Activated CD4-positive, alpha-beta T cell treated with anti-CD3 and anti-CD28 coated beads, Interleukin-2, Interleukin-6, amounts not matched to agents 100 ng/mL and 50 ng/mL, durations not matched to agents 16 hours and 8 hours (primary cell): ENCODE results near the gene TINAGL1.
"Not testable (repeated sequence)": the region's sequence is repeated elsewhere in the genome, so short reads cannot be mapped to it uniquely, and the experiment has no call there.

Experiments
- DNase-seq: peaks from one replicate; pipeline ENCODE4 v3.0.0-alpha.2; 2020

TINAGL1 gene

DNA sequence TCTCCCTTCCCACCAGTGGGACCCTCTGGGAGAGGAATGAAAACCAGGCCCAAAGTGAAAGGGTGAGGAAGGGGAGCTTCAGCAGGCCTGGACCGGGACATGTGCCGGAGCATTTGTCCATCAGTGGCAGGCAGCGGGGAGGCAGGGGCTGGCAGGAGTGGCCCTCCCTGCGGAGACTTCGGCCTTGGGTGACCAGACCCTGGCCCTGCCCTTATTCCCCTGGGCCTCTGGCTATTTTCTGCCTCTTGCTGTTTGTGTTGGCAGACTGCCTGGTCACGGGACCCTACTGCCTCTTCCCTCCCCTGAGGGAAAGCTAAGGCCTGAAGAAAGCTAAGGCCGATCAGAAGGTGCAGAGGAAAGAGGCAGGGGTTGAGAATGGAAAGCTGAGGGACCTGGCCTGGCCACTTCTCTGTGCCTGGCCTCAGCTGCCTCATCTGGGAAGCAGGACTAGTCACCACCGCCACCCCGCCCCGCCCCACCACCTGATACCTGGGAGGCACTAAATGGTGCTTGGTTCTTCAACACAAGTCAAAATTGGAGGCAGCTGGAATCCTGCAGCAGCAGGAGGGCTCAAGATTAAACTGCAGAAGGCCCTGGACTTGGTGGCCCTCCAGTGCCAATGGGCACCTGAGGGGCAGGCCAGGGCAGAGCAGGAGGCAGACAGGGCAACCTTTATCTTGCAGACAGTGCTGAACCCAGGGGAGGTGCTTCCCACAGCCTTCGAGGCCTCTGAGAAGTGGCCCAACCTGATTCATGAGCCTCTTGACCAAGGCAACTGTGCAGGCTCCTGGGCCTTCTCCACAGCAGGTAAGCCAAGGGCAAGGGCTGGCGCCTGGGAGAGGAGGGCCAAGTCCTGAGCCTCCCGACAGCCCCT, 7.9 kb downstream of the TINAGL1 start:
- no peak for DNase-seq

DNA sequence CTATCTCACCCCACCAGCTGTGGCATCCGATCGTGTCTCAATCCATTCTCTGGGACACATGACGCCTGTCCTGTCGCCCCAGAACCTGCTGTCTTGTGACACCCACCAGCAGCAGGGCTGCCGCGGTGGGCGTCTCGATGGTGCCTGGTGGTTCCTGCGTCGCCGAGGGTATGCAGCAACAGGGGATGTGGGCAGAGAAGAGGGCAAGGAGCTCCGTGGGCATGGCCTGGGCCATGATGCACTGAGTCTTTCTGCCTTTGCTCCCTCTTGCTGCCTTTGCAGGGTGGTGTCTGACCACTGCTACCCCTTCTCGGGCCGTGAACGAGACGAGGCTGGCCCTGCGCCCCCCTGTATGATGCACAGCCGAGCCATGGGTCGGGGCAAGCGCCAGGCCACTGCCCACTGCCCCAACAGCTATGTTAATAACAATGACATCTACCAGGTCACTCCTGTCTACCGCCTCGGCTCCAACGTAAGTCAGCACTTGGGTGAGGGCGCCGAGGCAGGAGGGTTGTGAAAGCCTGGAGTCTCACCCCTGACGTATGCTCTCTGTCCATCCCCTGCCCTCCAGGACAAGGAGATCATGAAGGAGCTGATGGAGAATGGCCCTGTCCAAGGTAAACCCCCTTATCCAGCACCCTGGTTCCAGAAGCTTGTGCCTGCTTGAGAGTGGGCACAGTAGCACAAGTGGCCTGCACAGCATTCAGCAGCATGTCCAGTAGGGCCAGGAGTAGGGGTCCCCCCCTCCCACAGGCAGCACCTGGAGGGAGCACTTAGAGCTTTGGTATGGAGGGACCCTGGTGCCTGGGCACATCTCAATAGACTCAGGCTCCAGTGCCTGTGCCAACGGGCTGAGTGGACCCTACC, 8.8 kb downstream of the TINAGL1 start:
- no peak for DNase-seq

DNA sequence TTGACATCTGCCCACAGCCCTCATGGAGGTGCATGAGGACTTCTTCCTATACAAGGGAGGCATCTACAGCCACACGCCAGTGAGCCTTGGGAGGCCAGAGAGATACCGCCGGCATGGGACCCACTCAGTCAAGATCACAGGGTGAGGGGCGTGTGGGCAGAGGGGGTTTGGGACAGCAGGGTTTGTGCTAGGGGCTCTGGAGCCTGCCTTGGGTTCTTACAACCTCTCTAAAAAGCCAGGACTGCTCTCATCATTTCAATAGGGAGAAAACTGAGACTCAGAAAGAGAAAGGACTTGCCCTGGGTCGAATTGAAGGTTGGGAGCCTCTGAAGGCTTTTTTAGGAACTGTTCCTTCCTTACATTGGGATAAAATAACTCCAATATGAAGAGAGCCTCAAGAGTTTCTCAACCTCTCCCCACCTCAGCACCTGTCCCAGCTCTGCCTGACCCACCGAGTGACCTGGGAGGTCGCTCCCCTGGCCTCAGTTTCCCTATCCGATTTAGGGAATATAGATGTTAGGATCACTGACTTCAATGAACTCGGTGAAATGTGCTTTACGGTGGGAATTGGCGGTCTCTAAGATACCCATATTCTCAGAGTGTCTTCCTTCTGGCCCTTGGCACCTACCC, 9.5 kb downstream of the TINAGL1 start:
- DNase-seq: no peak

DNA sequence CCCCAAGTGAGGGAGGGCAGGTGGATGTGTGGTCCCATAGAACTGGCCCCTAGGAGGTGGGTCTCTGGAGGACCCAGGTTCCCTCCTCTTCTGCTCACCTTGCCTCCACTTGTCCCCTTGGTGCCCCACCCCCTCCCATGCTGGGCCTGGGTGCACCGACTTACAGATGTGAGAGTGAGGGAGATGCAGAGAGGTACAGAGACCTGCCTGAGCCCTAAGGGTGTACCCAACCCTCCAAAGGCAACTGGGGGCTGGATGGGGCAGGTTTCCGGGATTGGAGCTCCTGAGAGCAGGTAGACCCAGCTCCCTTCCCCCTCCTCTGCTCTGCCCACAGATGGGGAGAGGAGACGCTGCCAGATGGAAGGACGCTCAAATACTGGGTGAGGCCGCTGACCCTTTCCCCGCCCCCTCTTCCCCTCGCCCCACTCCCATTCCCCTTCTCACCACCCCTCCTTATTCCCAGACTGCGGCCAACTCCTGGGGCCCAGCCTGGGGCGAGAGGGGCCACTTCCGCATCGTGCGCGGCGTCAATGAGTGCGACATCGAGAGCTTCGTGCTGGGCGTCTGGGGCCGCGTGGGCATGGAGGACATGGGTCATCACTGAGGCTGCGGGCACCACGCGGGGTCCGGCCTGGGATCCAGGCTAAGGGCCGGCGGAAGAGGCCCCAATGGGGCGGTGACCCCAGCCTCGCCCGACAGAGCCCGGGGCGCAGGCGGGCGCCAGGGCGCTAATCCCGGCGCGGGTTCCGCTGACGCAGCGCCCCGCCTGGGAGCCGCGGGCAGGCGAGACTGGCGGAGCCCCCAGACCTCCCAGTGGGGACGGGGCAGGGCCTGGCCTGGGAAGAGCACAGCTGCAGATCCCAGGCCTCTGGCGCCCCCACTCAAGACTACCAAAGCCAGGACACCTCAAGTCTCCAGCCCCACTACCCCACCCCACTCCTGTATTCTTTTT, 10.3 kb downstream of the TINAGL1 start:
- DNase-seq: no peak

DNA sequence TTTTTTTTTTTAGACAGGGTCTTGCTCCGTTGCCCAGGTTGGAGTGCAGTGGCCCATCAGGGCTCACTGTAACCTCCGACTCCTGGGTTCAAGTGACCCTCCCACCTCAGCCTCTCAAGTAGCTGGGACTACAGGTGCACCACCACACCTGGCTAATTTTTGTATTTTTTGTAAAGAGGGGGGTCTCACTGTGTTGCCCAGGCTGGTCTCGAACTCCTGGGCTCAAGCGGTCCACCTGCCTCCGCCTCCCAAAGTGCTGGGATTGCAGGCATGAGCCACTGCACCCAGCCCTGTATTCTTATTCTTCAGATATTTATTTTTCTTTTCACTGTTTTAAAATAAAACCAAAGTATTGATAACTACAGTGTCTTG, 11.0 kb downstream of the TINAGL1 start:
- DNase-seq: not testable (repeated sequence)

DNA sequence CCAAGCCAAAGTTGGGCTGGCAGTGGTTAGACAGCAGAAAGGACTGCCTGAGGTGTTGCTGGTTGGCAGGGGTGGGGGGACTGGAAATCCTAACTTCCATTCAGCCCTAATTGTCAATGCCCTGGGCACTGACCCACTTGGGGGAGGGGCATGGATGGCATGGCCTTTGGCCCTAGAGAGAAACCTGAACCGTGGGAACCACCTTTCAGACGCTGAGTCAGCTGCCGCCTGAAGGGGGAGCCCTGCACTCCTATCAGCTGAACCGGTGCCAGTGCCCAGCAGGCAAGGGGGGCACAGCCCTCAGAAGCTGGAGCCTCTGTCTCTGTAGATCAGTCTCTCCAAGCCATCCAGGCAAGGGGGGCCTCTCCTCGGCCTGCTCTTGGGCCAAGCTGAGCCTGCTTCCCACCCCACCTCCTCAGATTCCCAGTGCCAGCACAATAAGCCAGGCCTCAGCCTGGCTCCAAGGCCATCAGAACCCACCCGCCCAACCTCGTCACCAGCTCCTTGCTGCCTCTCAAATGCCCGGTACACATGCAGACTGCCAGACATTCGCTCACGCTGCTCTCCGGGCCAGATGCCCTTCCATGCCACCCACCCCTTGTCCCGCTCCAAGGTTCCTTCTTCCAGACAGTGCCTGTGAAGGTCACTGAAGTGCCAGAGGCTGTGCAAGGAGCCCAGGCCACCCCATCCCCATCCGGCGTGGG, 11.6 kb downstream of the TINAGL1 start:
- DNase-seq: peak; percentile 61

DNA sequence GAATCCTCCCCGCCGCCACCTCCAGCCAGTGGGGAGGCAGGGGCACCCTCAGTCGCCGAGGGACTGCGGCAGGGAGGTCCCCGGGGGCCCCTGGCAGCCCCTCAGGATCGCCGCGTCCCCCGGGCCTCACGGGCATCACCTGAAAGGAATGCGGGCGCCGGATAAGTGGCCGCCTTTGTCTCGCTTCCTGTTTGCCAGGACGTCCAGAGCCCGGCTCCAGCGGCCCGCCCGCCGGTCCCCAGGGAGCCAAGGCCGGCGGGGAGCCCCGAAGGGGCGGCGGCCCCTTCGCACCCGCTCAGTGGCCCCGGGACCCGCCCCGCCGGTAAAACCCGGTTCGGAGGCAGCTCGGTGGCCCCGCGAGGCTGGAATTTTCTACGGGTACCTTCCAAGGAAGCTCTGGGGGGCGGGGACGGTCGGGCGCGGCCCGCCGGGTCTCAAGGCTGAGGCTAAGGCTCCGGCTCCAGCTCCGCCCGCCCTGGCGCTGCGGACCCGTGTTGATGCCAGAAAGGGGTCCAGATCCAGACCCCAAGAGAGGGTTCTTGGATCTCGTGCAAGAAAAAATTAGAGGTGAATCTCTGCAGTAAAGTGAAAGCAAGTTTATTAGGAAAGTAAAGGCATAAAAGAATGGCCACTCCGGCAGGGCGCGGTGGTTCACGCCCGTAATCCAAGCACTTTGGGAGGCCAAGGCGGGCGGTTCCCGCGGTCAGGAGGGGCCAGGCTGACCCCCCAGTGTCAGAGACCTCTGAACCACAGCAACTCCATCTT, 12.6 kb downstream of the TINAGL1 start:
- no peak for DNase-seq

DNA sequence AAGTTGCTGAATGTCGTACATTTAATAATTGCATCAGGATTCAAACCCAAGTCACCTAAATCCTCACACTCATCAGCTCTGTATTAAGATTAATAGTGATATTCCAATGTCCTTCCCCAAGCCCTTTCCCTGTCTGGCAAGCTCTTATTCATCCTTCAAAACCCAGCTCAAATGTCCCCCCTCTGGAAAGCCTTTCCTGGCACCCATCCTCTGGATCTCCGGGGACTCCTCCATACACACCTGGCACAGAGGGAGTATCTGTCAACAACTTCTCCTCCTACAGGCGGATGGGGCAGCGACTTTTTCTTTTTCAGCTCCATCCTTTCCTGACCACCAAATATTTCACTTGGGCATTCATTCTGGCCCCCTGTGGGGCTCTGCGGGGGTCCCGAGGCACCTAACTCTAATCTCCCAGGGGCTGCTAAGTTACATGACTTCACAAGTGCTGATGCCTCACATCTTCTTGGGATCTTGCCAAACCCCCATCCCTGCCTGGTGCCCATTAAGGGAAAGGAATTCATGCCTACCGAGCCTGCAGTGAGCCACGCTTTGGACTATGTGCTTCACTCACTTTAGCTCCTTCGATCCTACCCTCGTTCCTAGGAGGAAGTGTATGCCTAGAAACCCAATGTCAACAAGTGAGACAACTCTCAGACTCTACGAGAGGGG, 15.2 kb downstream of the TINAGL1 start:
- DNase-seq: no peak

DNA sequence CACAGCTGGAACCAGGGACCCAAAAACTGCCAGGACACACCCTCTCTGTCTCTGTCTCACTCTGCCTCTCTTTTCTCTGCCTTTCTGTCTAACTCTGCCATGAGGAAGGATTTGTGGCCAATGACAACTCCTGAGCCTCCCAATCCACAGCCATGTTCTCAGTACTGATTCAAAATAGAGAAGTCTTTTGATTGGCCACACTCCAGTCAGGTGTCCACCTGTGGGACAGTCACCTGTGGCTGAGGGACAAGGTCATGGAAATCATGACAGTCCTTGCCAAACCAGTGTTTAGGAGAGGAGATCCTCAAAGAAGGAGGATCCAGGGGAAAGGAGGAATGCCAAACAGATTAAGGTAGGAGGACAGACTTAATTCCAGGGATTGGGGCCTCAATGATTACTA, 15.8 kb downstream of the TINAGL1 start:
- DNase-seq: no peak

DNA sequence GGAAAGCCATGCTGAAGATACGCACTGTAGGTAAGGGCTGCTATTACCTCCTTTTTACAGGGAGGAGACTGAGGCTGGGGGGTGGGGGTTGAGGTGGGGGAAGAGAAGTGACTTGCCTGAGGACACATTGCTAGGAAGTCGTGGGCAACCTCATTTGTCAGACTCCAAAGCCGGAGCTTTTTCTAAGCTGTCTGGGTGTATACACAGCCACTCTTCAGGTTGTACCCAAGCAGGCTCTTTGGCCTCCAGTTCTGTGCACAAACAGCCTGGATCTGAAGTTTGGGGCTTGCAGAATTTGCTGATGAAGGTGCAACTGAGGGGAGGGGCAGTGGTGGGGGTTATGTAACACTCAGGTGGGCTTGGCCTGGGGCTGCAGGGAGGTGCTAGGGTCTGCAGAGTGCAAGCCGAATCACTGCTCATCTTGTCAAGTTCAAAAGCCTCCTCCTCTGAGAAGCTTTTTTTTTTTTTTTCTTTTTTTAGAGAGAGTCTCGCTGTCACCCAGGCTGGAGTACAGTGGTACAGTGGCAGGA, 16.9 kb downstream of the TINAGL1 start:
- DNase-seq: no peak

DNA sequence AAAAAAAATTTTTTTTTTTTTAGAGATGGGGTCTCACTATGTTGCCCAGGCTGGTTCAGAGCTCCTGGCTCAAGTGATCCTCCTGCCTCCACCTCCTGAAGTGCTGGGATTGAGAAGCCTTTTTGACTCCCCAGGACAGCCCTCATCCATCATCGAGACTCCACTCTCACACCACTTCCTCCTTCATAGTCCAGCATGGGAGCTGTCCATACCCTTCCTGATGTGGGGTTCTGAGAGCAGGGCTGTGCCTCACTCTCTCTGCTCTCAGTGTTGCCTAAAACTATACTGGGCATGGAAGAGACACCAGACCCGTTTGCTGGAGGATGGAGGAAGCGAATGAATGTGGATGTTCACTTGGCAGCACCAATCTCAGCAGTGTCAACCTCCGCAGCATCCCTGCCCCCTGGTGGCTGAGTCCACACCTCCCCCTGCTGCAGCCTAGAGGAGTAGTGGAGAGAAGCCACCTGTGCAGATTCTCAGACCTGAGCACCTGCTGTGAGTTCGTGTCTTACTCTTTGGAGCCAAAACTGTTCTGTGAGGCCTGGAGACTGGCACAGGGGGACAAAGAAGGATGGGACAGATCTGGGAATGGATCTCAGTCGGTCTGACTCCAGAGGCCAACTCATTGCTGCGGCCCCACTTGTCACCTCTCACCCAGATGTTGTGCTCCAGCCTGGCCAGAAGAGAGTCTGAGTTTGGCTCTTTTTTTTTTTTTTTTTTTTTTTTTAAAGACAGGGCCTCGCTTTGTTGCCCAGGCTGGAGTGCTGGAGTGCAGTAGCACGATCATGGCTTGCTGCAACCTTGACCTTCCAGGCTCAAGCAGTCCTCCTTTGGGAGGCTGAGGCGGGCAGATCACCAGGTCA, 17.7 kb downstream of the TINAGL1 start:
- DNase-seq: peak; percentile 84

DNA sequence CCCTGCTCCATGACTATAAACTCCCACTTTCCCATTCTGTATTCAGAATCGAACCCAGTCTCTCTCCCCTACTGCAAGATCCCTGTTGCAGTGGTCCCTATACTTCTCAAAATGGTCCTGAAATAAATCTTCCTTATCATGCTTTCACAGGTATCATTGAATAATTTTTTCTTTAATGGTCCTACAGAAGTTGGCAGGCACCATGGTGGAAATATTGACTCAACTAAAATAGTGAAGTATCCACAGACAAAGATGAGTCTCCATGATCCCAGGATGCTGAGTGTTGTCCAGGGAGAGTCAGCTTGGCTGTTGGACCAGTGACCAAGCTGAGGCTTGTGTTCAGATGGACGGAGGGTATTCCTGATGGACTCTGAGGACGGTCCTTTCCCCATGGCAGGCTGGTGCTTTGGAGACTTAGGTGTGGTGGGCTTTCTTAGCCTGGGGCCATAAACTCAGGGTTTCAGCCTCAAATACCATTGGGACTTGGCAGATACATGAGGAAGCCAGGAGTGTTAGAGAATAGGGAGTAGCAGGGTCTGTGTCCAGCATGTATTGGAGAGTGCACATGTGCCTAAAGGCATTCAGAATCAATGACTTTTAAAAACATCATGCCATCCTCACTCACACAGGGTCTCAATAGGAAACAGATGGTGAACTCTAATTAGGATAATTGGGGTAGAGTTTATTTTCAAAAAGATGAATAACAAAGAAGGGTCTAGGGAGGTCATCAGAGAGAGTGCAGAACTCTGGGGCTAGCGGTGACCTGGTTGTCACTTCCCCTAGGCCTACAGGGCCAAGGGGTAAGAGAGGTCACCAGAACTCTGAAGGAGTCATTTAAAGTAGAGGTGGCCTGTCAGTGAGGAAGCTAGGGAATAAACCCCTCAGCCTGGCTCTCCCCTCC, 19.8 kb downstream of the TINAGL1 start:
- DNase-seq: no peak

DNA sequence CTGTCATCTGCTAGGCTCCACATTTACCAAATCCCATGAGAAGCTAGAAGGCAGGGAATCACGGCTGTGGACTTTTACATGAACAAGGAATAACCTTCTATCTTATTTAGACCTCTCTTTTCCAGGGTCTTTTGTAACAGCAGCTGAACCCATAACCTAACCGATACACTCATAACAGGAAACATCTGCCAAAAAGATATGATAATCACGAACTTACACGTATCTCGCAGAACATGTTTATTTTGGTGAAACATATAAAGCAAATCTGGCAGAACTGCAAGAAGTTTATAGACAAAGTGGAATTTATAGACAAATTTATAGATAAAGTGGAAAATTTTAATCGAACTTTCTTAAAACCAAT, 20.4 kb downstream of the TINAGL1 start:
- DNase-seq: no peak

DNA sequence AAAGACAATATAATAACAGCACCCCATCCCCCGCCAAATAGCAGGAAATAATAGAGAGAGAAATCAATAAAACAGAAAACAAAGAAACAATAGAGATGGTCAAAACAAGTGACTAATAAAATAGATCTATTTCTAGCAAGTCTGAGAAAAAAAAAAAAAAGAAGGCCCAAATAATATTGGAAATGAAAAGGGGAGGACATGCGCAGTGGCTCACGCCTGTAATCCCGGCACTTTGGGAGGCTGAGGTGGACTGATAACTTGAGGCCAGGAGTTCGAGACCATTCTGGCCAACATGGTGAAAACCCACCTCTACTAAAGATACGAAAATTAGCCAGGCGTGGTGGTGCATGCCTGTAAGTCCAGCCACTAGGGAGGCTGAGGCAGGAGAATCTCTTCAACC, 22.7 kb downstream of the TINAGL1 start:
- no peak for DNase-seq

DNA sequence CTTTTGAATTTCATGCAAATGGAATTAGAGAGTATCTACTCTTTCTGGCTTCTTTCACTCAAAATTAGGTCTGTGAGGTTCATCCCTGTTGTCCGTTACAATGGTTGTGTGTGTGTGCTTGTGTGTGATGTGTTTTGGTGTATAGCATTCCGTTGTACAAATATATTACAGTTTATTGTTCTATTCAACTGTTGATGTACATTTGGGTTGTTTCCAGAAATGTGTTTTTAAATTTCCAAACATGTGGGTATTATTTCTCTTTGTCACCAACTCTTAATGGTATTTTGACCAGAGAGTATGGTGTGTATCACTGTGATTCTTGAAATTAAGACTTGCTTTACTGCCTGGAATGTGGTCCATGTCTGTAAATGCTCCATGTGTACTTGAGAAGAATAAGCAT, 24.3 kb downstream of the TINAGL1 start:
- no peak for DNase-seq

DNA sequence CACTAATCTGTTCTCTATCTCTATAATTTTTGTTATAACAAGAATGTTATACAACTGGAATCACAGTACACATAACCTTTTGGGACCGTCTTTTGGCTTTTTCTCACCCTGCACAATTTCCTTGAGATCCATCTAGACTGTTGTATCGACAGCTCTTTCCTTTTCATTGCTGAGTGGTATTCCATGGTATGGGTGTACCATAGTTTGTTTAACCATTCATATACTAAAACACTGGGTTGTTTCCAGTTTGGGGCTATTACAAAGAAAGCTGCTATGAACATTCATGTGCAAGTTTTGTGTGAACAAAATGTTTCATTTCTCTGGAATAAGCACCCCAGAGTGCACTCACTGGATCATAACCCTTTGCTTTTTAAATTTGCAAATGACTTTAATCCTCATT, 25.8 kb downstream of the TINAGL1 start:
- no peak for DNase-seq

DNA sequence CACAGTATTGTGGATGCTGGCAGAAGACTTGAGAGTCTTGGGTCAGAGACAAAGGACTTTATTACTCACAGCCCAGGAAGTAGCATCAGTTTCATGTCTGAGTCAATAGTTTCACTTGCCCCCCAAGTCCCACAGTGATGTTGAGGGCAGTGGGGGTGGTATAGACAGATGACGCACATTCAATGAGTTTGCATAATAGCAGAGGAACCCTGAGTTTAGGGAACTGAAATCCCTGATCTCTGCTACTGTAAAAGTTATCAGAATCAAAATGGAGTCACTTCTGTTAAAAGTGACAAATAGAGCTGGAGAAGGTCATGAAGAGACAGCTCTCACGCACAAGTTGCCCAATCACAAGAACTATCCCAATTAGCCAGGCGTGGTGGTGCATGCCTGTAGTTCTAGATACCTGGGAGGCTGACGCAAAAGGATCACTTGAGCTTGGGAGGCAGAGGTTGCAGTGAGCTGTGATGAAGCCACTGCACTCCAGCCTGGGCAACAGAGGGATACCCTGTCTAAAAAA, 29.7 kb downstream of the TINAGL1 start:
- DNase-seq: peak; percentile 86

DNA sequence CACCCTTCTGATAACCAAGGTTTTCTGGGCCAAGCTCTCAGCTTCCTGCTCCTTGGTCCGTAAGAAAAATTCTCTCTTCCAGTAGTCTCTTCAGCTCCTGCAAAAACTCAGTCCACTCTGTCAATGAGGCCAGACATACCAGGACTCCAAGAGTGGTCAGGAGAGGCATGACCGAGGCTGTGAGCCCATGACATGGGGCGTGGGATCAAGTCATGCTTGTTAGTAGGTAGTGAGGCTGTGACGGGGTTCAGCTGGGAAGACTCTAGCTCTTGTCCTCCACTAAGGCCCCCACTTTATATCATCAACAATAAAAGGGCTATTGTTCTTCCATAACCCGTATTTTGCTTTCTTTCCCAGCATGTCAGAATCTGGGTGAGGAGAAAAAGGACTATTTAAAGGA, 31.0 kb downstream of the TINAGL1 start:
- no peak for DNase-seq
